HL-60/S4 treated with retinoic acid at 250 ng/mL for 4 days and 3 days (cell line): ENCODE measurements around the gene STAG3.
"Not testable (repeated sequence)": the region's sequence is repeated elsewhere in the genome, so short reads cannot be mapped to it uniquely, and the experiment has no call there.

Experiments
- in situ Hi-C: fragments of 300-500 bp; cut with MboI; formaldehyde crosslinking; loops from 2 replicates; pipeline ENCODE4 v1.7.0; 2022; ENCODE audit warnings: low sequenced_read_pairs

The STAG3 gene

GRCh38 chr7:100209493-100209892 is 31.8 kb downstream of the STAG3 start:
- in situ Hi-C loops: no loop called here

- in situ Hi-C loops: no loop called here
Measured at GRCh38 chr7:100210805-100211204, 33.1 kb downstream of the STAG3 start.

DNA sequence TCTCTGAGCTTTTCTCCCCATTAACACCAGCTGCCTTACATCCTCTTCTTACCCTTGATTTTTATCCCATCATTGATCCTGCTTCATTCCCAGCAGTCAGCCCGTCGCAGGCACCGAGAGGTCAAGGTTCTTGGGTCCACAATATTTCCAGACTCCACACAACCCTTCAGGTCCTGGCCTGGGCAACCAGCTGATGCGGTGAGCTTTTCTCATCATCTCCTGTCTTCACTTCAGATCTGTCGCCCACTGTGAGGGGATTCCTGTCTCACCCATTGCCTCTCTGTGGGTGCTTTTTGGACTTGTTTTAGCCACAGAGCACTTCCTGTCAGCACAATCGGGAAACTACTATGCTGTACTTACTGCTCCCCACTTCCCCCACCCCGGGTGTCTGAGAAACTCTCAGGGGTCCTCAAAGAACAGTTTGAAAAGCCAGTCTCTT is 33.6 kb downstream of the STAG3 start:
- in situ Hi-C loops: no loop called here

- in situ Hi-C loops: no loop called here
Measured at GRCh38 chr7:100212631-100213286, 35.0 kb downstream of the STAG3 start.

- in situ Hi-C loops: no loop called here
Measured at GRCh38 chr7:100213672-100214071, 36.0 kb downstream of the STAG3 start.

DNA sequence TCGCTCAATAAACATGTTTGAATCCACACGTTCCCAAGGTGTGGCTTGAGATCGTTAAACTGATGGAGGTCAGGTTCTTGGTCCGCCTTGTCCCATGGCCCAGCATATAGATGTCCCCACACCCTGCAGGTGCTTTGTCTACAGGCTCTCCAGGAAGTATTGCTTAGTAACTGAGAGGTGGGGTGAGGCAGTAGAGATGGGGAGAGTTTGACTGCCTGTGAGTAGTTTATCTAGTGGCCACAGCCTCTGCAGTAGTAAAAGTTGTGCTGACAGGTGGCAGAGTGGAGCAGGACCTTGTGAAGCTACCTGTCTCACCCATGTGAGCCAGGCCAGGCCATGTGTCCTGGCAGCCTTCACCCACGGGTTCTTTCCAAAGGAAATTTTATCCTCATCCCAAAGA is 36.6 kb downstream of the STAG3 start:
- in situ Hi-C loops: not testable (repeated sequence)

- in situ Hi-C loops: no loop called here
Measured at GRCh38 chr7:100215895-100216294, 38.2 kb downstream of the STAG3 start.

- in situ Hi-C loops: not testable (repeated sequence)
Measured at GRCh38 chr7:100217934-100218333, 40.2 kb downstream of the STAG3 start.

- in situ Hi-C loops: no loop called here
Measured at GRCh38 chr7:100219271-100219737, 41.6 kb downstream of the STAG3 start.

DNA sequence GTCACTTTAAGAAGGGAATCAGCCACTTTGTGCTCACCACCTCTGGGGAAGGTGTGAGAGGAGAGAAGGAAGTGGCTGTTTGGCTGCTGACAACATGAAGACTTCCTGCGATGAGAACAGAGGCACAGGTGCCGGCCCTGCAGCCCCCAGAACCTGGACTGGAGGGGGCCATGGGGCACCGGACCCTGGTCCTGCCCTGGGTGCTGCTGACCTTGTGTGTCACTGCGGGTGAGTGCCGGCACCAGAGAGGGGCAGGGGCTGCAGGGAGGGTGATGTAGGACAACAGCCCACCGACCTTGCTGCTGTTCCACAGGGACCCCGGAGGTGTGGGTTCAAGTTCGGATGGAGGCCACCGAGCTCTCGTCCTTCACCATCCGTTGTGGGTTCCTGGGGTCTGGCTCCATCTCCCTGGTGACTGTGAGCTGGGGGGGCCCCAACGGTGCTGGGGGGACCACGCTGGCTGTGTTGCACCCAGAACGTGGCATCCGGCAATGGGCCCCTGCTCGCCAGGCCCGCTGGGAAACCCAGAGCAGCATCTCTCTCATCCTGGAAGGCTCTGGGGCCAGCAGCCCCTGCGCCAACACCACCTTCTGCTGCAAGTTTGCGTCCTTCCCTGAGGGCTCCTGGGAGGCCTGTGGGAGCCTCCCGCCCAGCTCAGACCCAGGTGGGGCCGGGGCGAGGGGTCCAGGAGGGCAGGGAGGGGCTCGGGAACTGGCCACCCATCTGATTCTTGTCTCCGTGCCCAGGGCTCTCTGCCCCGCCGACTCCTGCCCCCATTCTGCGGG is 42.3 kb downstream of the STAG3 start, which contains the start of gene PVRIG:
Gene PVRIG (plus strand): TSS at position 149 of the 785 bp plus-strand sequence. CDS start 22 bp downstream, at position 171.
- in situ Hi-C loops: not testable (repeated sequence)

DNA sequence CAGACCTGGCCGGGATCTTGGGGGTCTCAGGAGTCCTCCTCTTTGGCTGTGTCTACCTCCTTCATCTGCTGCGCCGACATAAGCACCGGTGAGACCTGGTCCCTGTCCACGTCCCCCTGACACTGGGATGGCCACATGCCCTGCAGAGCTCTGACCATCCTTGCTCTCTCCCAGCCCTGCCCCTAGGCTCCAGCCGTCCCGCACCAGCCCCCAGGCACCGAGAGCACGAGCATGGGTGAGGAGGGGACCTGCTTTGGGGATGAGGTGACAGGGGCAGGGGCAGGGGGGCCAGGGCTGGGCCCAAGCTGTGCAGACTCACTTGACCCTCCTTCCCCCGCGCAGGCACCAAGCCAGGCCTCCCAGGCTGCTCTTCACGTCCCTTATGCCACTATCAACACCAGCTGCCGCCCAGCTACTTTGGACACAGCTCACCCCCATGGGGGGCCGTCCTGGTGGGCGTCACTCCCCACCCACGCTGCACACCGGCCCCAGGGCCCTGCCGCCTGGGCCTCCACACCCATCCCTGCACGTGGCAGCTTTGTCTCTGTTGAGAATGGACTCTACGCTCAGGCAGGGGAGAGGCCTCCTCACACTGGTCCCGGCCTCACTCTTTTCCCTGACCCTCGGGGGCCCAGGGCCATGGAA is 43.0 kb downstream of the STAG3 start:
- in situ Hi-C loops: no loop called here

DNA sequence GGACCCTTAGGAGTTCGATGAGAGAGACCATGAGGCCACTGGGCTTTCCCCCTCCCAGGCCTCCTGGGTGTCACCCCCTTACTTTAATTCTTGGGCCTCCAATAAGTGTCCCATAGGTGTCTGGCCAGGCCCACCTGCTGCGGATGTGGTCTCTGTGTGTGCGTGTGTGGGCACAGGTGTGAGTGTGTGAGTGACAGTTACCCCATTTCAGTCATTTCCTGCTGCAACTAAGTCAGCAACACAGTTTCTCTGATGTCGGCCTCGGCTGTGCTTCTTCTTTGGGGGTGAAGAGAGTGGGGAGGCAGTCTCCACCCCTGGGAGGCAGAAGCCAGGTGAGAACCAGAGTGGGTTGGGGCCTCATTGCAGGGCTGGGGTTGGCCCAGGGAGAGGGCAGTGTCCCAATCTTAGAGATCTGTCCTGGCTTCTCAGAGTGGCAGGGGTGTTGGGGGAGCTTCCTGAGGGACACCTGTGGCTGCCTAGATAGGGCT is 43.6 kb downstream of the STAG3 start:
- in situ Hi-C loops: no loop called here

DNA sequence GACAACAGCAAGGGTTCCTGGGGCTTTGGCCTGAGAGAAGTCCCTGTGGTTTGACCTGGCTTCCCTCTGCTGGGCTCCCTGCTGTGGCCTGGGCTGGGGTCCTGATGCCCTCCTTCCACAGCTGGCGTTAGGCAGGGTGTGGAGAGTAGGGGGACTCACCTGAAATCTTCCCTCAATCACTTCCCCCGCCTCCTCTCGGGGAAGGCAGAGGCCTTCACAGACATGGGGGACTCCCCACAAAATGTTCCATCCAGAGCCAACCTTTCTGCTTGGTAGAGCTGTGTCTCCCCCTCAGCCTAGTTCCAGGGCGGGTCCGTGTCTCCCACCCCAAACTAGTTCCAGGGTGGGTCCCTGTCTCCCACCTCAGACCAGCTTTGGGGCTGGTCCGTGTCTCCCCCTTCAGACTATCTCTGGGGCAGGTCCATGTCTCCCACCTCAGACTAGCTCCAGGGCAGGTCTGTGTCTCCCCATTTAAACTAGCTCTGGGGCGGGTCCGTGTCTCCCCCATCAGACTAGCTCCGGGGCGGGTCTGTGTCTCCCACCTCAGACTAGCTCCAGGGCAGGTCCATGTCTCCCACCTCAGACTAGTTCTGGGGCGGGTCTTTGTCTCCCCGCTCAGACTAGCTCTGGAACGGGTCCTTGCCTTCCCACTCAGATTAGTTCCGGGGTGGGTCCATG is 44.2 kb downstream of the STAG3 start:
- in situ Hi-C loops: no loop called here

DNA sequence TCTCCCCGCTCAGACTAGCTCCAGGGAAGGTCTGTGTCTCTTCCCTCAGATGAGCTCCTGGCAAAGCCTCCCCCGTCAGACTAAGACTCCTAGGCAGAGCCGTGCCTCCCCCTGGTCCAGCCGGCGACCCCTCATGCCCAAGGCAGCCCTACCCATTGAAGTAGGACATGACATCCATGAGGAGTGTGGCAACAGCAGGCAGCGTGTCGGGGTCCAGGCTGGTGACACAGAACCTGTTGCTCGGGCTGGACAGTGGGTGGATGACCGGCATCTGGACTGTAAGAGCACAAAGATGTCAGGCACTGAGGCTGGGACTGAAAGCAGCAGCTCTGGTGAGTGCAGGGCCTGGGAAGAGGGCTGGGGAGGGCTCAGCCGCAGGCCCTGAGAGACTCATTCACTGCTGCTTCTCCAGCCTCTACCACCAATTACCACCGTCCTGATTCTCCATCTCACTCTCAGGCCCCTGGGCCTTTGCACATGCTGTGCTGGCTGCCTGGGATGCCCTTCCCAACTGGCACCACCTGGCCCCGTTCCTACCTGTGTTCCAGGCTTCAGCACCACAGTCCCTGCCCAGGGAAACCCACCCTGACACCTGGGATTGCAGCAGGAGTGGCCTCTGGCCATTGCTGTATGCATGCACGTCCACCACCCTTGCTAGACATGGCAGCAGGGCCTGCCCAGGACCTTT is 44.9 kb downstream of the STAG3 start:
- in situ Hi-C loops: no loop called here

GRCh38 chr7:100223376-100223927 is 45.7 kb downstream of the STAG3 start:
- in situ Hi-C loops: not testable (repeated sequence)

- in situ Hi-C loops: not testable (repeated sequence)
Measured at GRCh38 chr7:100224891-100225290, 47.2 kb downstream of the STAG3 start.

DNA sequence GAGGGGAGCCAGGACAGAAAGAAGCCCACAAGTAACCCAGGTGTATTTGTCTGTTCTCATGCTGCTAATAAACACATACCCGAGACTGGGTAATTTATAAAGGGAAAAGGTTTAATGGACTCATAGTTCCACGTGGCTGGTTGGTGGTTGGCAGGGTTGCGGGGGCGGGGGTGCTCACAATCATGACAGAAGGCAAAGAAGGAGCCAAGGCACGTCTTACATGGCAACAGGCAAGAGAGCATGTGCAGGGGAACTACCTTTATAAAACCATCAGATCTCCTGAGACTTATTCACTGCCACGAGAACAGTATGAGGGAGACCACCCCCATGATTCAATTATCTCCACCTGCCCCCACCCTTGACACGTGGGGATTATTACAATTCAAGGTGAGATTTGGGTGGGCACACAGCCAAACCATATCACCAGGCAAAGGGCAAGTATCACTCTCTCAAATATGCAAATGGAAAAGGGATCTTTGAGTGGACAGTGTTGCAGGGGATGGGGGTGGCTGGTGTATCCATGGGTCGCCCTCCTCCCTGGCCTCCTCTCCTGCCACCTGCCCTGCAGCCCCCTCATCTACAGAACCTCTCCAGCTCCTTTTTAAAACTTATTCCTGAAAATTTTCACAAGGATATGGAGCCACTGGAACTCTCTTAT is 57.1 kb downstream of the STAG3 start:
- in situ Hi-C loops: not testable (repeated sequence)

DNA sequence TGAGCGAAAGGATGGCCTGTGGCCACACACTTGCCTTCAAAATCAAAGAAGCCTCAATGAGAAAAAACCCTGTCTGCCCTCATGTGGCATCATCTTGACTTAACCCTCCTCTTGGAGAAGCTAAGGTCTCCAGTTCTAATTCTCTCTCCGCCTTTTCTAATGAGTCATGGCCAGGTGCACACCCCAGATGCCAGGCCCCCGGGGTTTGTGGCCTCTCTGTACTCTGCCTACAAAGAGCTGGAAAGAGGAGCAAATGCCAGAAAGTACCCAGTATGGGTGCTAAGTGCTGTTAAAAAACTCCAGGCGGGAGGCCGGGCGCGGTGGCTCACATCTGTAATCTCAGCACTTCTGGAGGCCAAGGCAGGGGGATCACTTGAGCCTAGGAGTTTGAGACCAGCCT is 62.3 kb downstream of the STAG3 start:
- in situ Hi-C loops: not testable (repeated sequence)

DNA sequence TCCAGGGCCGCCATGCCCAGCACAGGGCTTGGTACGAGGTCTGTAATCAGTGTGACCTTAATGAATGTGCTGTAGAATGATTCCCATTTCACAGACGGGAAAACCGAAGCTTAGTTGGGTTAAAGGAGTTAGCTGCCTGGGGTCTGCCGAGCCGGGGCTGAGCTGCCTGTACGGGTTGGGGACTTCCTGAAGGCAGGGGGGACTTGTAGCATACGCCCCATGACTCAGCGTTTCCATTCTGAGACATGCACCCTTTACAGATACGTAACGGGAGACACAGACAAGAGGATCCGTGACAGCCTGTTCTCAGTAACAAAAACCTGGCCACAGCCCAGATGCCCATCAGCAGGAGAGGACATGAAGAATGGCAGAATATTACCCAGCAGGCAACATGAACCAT is 65.7 kb downstream of the STAG3 start:
- in situ Hi-C loops: not testable (repeated sequence)
